ENCODE data around the gene ZIC4.

ZIC4 gene

GRCh38 chr3:147384210-147385058 is 21.9 kb downstream of the ZIC4 start:
- no peak overlapping the region for H3K4me3 Mint-ChIP-seq
- H3K36me3 Mint-ChIP-seq (ENCODE audit: low read depth) = no peaks in the 10 kb centered on the region
- peaks cover 92% of the 10 kb centered on the region for H3K27me3 Mint-ChIP-seq (ENCODE audit: low read depth)
- no peak overlapping the region for H3K27ac Mint-ChIP-seq
- H3K4me1 Mint-ChIP-seq (ENCODE audit: low read depth) = peaks cover 1% of the 10 kb centered on the region
- H3K9me3 Mint-ChIP-seq = peaks cover 9% of the 10 kb centered on the region

DNA sequence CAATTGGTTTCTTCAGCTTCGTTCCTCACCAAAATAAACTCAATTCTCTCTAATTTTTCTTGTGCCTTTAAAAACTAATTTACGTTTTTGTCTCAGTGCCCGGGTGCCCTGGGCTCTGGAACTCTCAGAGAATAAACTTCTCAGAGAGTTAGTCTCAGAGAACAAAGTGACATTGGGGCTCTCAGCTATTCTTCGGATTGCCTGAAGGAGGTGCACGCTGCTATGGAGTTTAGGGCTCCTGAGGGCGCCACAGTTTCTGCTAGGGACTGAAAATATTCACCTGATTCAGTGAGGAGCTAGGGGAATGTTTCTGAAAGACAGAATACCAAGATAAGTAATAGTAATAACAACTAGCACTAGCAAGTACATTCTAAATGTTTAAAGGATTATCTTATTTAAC is 22.7 kb downstream of the ZIC4 start:
- Mint-ChIP-seq H3K9me3 (peaks cover 7% of the 10 kb centered on the region), H3K27me3 (ENCODE audit: low read depth) (peaks cover 92% of the 10 kb centered on the region), H3K36me3 (ENCODE audit: low read depth) (no peaks in the 10 kb centered on the region), H3K4me3 (no peak overlapping the region), H3K27ac (no peak overlapping the region), H3K4me1 (ENCODE audit: low read depth) (peaks cover 1% of the 10 kb centered on the region)

GRCh38 chr3:147381596-147381995 is 24.7 kb downstream of the ZIC4 start:
- Mint-ChIP-seq H3K36me3 (ENCODE audit: low read depth) (no peaks in the 10 kb centered on the region), H3K4me1 (ENCODE audit: low read depth) (peaks cover 1% of the 10 kb centered on the region), H3K4me3 (no peak overlapping the region), H3K27ac (no peak overlapping the region), H3K27me3 (ENCODE audit: low read depth) (peaks cover 89% of the 10 kb centered on the region), H3K9me3 (no peaks in the 10 kb centered on the region)

- peaks cover 1% of the 10 kb centered on the region for H3K4me1 Mint-ChIP-seq (ENCODE audit: low read depth)
- H3K27ac Mint-ChIP-seq = no peak overlapping the region
- no peak overlapping the region for H3K4me3 Mint-ChIP-seq
- H3K9me3 Mint-ChIP-seq = no peaks in the 10 kb centered on the region
- no peaks in the 10 kb centered on the region for H3K36me3 Mint-ChIP-seq (ENCODE audit: low read depth)
- peaks cover 85% of the 10 kb centered on the region for H3K27me3 Mint-ChIP-seq (ENCODE audit: low read depth)
Observed at GRCh38 chr3:147380977-147381376, 25.4 kb downstream of the ZIC4 start.

DNA sequence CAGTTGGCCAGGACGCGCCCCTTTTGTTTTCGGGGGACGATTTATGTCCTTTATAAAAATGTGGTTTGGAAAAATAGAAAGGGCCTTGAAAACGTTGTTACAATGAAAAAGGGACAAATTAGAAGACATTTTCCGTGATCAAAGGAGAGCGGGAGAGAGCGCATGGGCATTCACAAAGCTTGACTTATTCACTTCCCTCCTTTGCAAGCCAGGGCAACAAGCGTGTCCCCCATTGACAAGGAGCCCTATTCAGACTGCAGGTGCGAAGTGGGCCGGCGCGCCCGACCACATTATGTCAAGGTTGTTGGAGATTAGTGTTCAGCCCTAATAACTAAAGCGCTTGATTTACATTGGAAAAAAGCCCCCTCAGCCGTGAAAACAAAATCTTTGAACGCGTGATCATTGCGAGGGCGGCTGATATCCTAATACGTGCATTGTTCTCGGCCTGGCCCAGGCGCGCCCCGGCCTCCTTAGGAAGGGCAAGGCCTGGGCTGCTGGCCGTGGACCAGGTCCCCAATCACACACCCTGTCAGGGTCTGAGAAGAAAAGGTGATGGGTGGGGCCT is 25.9 kb downstream of the ZIC4 start:
- Mint-ChIP-seq H3K4me3 (no peak overlapping the region), H3K36me3 (ENCODE audit: low read depth) (no peaks in the 10 kb centered on the region), H3K4me1 (ENCODE audit: low read depth) (peaks cover 1% of the 10 kb centered on the region), H3K27me3 (ENCODE audit: low read depth) (peaks cover 82% of the 10 kb centered on the region), H3K27ac (no peak overlapping the region), H3K9me3 (no peaks in the 10 kb centered on the region)

GRCh38 chr3:147379651-147380050 is 26.7 kb downstream of the ZIC4 start:
- Mint-ChIP-seq H3K36me3 (ENCODE audit: low read depth) (no peaks in the 10 kb centered on the region), H3K4me1 (ENCODE audit: low read depth) (peaks cover 1% of the 10 kb centered on the region), H3K27ac (no peak overlapping the region), H3K27me3 (ENCODE audit: low read depth) (peaks cover 77% of the 10 kb centered on the region), H3K9me3 (no peaks in the 10 kb centered on the region), H3K4me3 (no peak overlapping the region)

- Mint-ChIP-seq H3K36me3 (ENCODE audit: low read depth) (no peaks in the 10 kb centered on the region), H3K27ac (no peak overlapping the region), H3K4me1 (ENCODE audit: low read depth) (peaks cover 1% of the 10 kb centered on the region), H3K27me3 (ENCODE audit: low read depth) (peaks cover 76% of the 10 kb centered on the region), H3K4me3 (no peak overlapping the region), H3K9me3 (no peaks in the 10 kb centered on the region)
Observed at GRCh38 chr3:147377412-147378367, 28.7 kb downstream of the ZIC4 start.

GRCh38 chr3:147373301-147373700 is 33.0 kb downstream of the ZIC4 start:
- no peaks in the 10 kb centered on the region for H3K36me3 Mint-ChIP-seq (ENCODE audit: low read depth)
- H3K4me1 Mint-ChIP-seq (ENCODE audit: low read depth) = no peaks in the 10 kb centered on the region
- H3K9me3 Mint-ChIP-seq = no peaks in the 10 kb centered on the region
- no peak overlapping the region for H3K4me3 Mint-ChIP-seq
- no peak overlapping the region for H3K27ac Mint-ChIP-seq
- H3K27me3 Mint-ChIP-seq (ENCODE audit: low read depth) = peaks cover 80% of the 10 kb centered on the region

- Mint-ChIP-seq H3K27me3 (ENCODE audit: low read depth) (peaks cover 80% of the 10 kb centered on the region), H3K4me3 (no peak overlapping the region), H3K4me1 (ENCODE audit: low read depth) (no peaks in the 10 kb centered on the region), H3K27ac (no peak overlapping the region), H3K9me3 (no peaks in the 10 kb centered on the region), H3K36me3 (ENCODE audit: low read depth) (no peaks in the 10 kb centered on the region)
Observed at GRCh38 chr3:147372525-147373027, 33.8 kb downstream of the ZIC4 start.

DNA sequence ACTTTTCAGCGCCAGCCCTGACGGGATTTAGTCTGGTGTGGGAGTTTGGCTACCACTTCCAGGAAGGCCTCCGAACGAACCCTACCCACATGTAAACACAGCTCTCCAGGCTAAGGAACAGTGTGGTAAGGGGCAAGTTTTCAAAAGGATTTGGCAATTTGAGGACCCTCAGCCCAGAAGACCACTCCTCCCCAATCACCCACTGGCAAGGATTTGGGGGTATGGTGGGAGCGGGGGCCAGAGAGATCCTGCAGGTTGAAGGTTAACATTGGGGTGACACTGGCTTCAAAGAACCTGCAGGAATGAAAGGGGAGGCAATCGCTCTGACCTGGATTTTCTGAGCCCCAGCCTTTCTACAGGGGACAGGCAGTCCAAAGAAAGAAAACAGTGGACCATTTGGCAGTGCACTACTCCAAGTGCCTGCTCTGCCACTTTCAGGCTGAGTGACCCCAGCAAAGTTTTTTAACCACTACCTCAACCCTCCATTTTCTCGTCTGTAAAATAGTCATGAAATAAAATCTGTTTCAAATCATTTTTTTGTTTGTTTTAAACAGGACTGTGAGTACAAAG is 34.5 kb downstream of the ZIC4 start:
- no peaks in the 10 kb centered on the region for H3K9me3 Mint-ChIP-seq
- no peaks in the 10 kb centered on the region for H3K36me3 Mint-ChIP-seq (ENCODE audit: low read depth)
- no peak overlapping the region for H3K4me3 Mint-ChIP-seq
- H3K27me3 Mint-ChIP-seq (ENCODE audit: low read depth) = peaks cover 79% of the 10 kb centered on the region
- no peak overlapping the region for H3K27ac Mint-ChIP-seq
- no peaks in the 10 kb centered on the region for H3K4me1 Mint-ChIP-seq (ENCODE audit: low read depth)

DNA sequence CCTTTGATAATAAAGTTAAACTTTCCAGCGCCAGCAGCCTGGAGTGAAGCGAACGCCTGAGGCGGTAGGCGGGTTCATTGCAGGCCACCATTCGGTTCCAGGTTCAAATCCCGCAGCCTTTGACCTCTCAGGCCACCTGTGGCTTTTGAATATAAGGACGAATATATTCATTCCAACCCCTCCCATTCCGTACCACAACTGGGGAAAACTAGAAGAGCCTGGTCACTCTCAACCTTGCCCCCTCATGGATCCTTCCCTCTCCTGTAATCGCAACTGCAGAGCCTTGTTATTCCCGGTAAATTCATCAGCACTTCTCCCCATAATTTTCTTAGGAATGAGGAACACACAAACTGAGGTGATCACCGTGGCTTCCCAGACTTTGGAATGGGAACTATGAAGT is 35.2 kb downstream of the ZIC4 start:
- H3K9me3 Mint-ChIP-seq = no peaks in the 10 kb centered on the region
- H3K4me1 Mint-ChIP-seq (ENCODE audit: low read depth) = no peaks in the 10 kb centered on the region
- H3K27me3 Mint-ChIP-seq (ENCODE audit: low read depth) = peaks cover 83% of the 10 kb centered on the region
- H3K4me3 Mint-ChIP-seq = no peak overlapping the region
- no peak overlapping the region for H3K27ac Mint-ChIP-seq
- H3K36me3 Mint-ChIP-seq (ENCODE audit: low read depth) = no peaks in the 10 kb centered on the region

- no peaks in the 10 kb centered on the region for H3K9me3 Mint-ChIP-seq
- H3K4me1 Mint-ChIP-seq (ENCODE audit: low read depth) = no peaks in the 10 kb centered on the region
- H3K27me3 Mint-ChIP-seq (ENCODE audit: low read depth) = peaks cover 79% of the 10 kb centered on the region
- no peak overlapping the region for H3K4me3 Mint-ChIP-seq
- no peaks in the 10 kb centered on the region for H3K36me3 Mint-ChIP-seq (ENCODE audit: low read depth)
- H3K27ac Mint-ChIP-seq = no peak overlapping the region
Observed at GRCh38 chr3:147370349-147370748, 36.0 kb downstream of the ZIC4 start.

DNA sequence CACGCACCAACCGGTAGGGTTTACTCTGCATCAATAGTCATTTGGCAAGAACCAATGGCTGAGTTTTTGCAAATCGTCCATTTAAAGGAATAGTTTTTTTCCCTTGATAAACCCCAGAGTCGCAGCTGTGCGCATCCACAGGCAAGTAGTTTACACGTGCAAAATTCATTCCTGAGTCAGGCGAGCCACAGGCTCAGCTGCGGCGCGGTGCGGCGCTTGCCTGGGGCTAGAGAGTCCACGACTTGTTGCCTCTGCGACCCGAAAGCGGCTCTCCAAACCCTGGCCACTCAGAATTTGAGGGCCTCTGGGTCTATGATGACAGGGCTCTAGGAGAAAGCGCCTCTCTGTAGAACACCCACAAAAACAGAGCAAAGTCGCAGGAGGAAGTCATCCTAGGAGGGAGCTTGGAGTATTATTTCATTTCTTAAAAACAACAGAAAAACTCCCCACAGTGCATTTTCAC is 36.7 kb downstream of the ZIC4 start:
- Mint-ChIP-seq H3K27me3 (ENCODE audit: low read depth) (peaks cover 81% of the 10 kb centered on the region), H3K4me1 (ENCODE audit: low read depth) (no peaks in the 10 kb centered on the region), H3K27ac (no peak overlapping the region), H3K9me3 (no peaks in the 10 kb centered on the region), H3K4me3 (no peak overlapping the region), H3K36me3 (ENCODE audit: low read depth) (no peaks in the 10 kb centered on the region)

GRCh38 chr3:147369231-147369630 is 37.1 kb downstream of the ZIC4 start:
- no peak overlapping the region for H3K4me3 Mint-ChIP-seq
- H3K36me3 Mint-ChIP-seq (ENCODE audit: low read depth) = no peaks in the 10 kb centered on the region
- H3K4me1 Mint-ChIP-seq (ENCODE audit: low read depth) = no peaks in the 10 kb centered on the region
- H3K9me3 Mint-ChIP-seq = no peaks in the 10 kb centered on the region
- H3K27me3 Mint-ChIP-seq (ENCODE audit: low read depth) = peaks cover 80% of the 10 kb centered on the region
- no peak overlapping the region for H3K27ac Mint-ChIP-seq

All from T-helper 1 cell treated with Interleukin-12 subunit alpha and Interleukin-12 subunit beta and Interleukin-4 antibody, amounts not matched to agents 30 μg/mL and 1 μg/mL, for 36 hours (primary cell).